ENCODE data around the gene CBX1.

CBX1 gene

DNA sequence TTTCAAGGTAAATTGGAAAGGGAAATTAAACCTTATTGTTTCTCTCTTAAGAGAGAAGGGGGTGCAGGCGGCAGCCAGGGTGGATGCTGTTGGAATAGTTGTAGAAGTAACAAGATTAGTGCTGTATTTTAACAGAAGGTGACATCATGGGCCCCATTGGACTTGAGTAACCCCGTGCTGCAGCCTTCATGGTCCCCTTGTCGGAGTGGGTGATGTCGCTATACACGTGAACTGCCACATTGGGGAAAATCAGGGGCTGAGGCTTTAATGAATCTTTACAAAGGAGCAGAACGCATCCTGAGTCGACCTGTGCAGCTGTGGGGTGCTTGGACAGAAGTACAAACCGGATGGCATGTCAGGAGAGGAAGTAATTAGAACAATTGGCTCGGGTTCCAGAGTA lies 9.5 kb upstream of the CBX1 start:
- H3K4me2 ChIP-seq (ENCODE audit: low read length): no peak overlapping the region
- H3K23ac ChIP-seq (ENCODE audit: low read length): no peak overlapping the region
- peaks cover 7% of the 10 kb centered on the region for H3K79me1 ChIP-seq (ENCODE audit: low read length)
- no CpG with 5 or more reads among the region's 9 CpGs for WGBS (ENCODE audit: extremely low coverage, insufficient coverage, insufficient read length)
- no peak overlapping the region for H3K4me3 ChIP-seq (ENCODE audit: low read depth, low read length)
- H4K91ac ChIP-seq (ENCODE audit: low read depth, low read length): no peak overlapping the region
- H4K12ac ChIP-seq (ENCODE audit: low read depth, low read length): no peak overlapping the region
- H2BK120ac ChIP-seq (ENCODE audit: insufficient read depth, low read length, poor library complexity): no peak overlapping the region
- H3K9ac ChIP-seq (ENCODE audit: low read length): no peak overlapping the region
- H3K27ac ChIP-seq (ENCODE audit: low read depth, low read length): no peak overlapping the region
- H3K4me1 ChIP-seq (ENCODE audit: control insufficient read depth in 1 of 2, insufficient read depth in 2 of 2, low read length in 2 of 2): peaks cover 0 to 5% of the 10 kb centered on the region in 2 experiments
- no peak overlapping the region for H2AK5ac ChIP-seq (ENCODE audit: low read length)
- H3K14ac ChIP-seq (ENCODE audit: low read length): no peak overlapping the region
- H3K9me3 ChIP-seq (ENCODE audit: insufficient read depth, low read depth, low read length): no peaks in the 10 kb centered on the region
- H3K4ac ChIP-seq (ENCODE audit: low read depth, low read length): peak overlapping the region; percentile 10
- H3K79me2 ChIP-seq (ENCODE audit: control insufficient read depth, insufficient read depth, low read length, poor library complexity): no peaks in the 10 kb centered on the region
- no peak overlapping the region for H2BK12ac ChIP-seq (ENCODE audit: low read length)
- no peak overlapping the region for H3K18ac ChIP-seq (ENCODE audit: low read length)
- DNase-seq: no peak
- H2BK5ac ChIP-seq (ENCODE audit: low read depth, low read length, poor library complexity): no peak overlapping the region
- no peaks in the 10 kb centered on the region for H3K27me3 ChIP-seq (ENCODE audit: insufficient read depth, low read length)
- no peak overlapping the region for H2AFZ ChIP-seq (ENCODE audit: insufficient read depth, low read length, poor library complexity)
- peaks cover 3 to 7% of the 10 kb centered on the region in 2 experiments for H3K36me3 ChIP-seq (ENCODE audit: control insufficient read depth in 1 of 2, insufficient read depth in 2 of 2, low read length in 2 of 2)
- H4K8ac ChIP-seq (ENCODE audit: low read depth, low read length): no peak overlapping the region

- Histone ChIP-seq H4K8ac (ENCODE audit: low read depth, low read length) (peak within 1 kb of the TSS; percentile 87), H3K36me3 (ENCODE audit: control insufficient read depth in 1 of 2, insufficient read depth in 2 of 2, low read length in 2 of 2) (no peaks in the 10 kb centered on the region), H2BK120ac (ENCODE audit: insufficient read depth, low read length, poor library complexity) (peak within 1 kb of the TSS; percentile 44), H3K9ac (ENCODE audit: low read length) (peak within 1 kb of the TSS; percentile 75), H3K23ac (ENCODE audit: low read length) (no peak within 1 kb of the TSS), H3K27me3 (ENCODE audit: insufficient read depth, low read length) (no peaks in the 10 kb centered on the region), H4K12ac (ENCODE audit: low read depth, low read length) (peak within 1 kb of the TSS; percentile 88), H3K9me3 (ENCODE audit: insufficient read depth, low read depth, low read length) (no peaks in the 10 kb centered on the region), H3K14ac (ENCODE audit: low read length) (peak within 1 kb of the TSS; percentile 65), H3K79me1 (ENCODE audit: low read length) (peaks cover 7% of the 10 kb centered on the region), H3K4me3 (ENCODE audit: low read depth, low read length) (peak within 1 kb of the TSS; percentile 89), H2AFZ (ENCODE audit: insufficient read depth, low read length, poor library complexity) (peak within 1 kb of the TSS; percentile 85), H3K27ac (ENCODE audit: low read depth, low read length) (peak within 1 kb of the TSS; percentile 69), H3K4ac (ENCODE audit: low read depth, low read length) (no peak within 1 kb of the TSS), H2AK5ac (ENCODE audit: low read length) (no peak within 1 kb of the TSS), H3K4me2 (ENCODE audit: low read length) (peak within 1 kb of the TSS; percentile 86), H3K79me2 (ENCODE audit: control insufficient read depth, insufficient read depth, low read length, poor library complexity) (no peaks in the 10 kb centered on the region), H4K91ac (ENCODE audit: low read depth, low read length) (peak within 1 kb of the TSS; percentile 87), H3K4me1 (ENCODE audit: control insufficient read depth in 1 of 2, insufficient read depth in 2 of 2, low read length in 2 of 2) (peaks cover 0 to 5% of the 10 kb centered on the region in 2 experiments), H3K18ac (ENCODE audit: low read length) (no peak within 1 kb of the TSS), H2BK12ac (ENCODE audit: low read length) (no peak within 1 kb of the TSS), H2BK5ac (ENCODE audit: low read depth, low read length, poor library complexity) (peak within 1 kb of the TSS; percentile 49)
- no CpG with 5 or more reads among the region's 64 CpGs for WGBS (ENCODE audit: extremely low coverage, insufficient coverage, insufficient read length)
- DNase-seq: peak; percentile 82 to 87
Measured at GRCh38 chr17:48107137-48108055, 6.1 kb upstream of the CBX1 start, which contains the start of gene SNX11. Gene SNX11, plus strand, starts transcription at chr17:48107766. Its CDS starts 4,278 bp downstream, at chr17:48112044.

- WGBS (ENCODE audit: extremely low coverage, insufficient coverage, insufficient read length): no CpG with 5 or more reads among the region's 13 CpGs
- no peaks in the 10 kb centered on the region for H3K36me3 ChIP-seq (ENCODE audit: control insufficient read depth in 1 of 2, insufficient read depth in 2 of 2, low read length in 2 of 2)
- peak overlapping the region; percentile 86 for H3K4me2 ChIP-seq (ENCODE audit: low read length)
- no peaks in the 10 kb centered on the region for H3K79me2 ChIP-seq (ENCODE audit: control insufficient read depth, insufficient read depth, low read length, poor library complexity)
- no peaks in the 10 kb centered on the region for H3K9me3 ChIP-seq (ENCODE audit: insufficient read depth, low read depth, low read length)
- H3K18ac ChIP-seq (ENCODE audit: low read length): no peak overlapping the region
- no peak overlapping the region for H3K9ac ChIP-seq (ENCODE audit: low read length)
- H4K12ac ChIP-seq (ENCODE audit: low read depth, low read length): peak overlapping the region; percentile 48
- peaks cover 0 to 5% of the 10 kb centered on the region in 2 experiments for H3K4me1 ChIP-seq (ENCODE audit: control insufficient read depth in 1 of 2, insufficient read depth in 2 of 2, low read length in 2 of 2)
- no peak overlapping the region for H3K23ac ChIP-seq (ENCODE audit: low read length)
- peaks cover 7% of the 10 kb centered on the region for H3K79me1 ChIP-seq (ENCODE audit: low read length)
- no peak overlapping the region for H3K4ac ChIP-seq (ENCODE audit: low read depth, low read length)
- no peak overlapping the region for H2BK5ac ChIP-seq (ENCODE audit: low read depth, low read length, poor library complexity)
- peak overlapping the region; percentile 89 for H3K4me3 ChIP-seq (ENCODE audit: low read depth, low read length)
- no peak overlapping the region for H2BK12ac ChIP-seq (ENCODE audit: low read length)
- peak overlapping the region; percentile 85 for H2AFZ ChIP-seq (ENCODE audit: insufficient read depth, low read length, poor library complexity)
- no peaks in the 10 kb centered on the region for H3K27me3 ChIP-seq (ENCODE audit: insufficient read depth, low read length)
- DNase-seq: no peak
- peak overlapping the region; percentile 79 for H4K8ac ChIP-seq (ENCODE audit: low read depth, low read length)
- no peak overlapping the region for H2BK120ac ChIP-seq (ENCODE audit: insufficient read depth, low read length, poor library complexity)
- H3K14ac ChIP-seq (ENCODE audit: low read length): no peak overlapping the region
- H2AK5ac ChIP-seq (ENCODE audit: low read length): no peak overlapping the region
- H4K91ac ChIP-seq (ENCODE audit: low read depth, low read length): no peak overlapping the region
- H3K27ac ChIP-seq (ENCODE audit: low read depth, low read length): no peak overlapping the region
Measured at GRCh38 chr17:48106802-48107136, 5.5 kb upstream of the CBX1 start.

DNA sequence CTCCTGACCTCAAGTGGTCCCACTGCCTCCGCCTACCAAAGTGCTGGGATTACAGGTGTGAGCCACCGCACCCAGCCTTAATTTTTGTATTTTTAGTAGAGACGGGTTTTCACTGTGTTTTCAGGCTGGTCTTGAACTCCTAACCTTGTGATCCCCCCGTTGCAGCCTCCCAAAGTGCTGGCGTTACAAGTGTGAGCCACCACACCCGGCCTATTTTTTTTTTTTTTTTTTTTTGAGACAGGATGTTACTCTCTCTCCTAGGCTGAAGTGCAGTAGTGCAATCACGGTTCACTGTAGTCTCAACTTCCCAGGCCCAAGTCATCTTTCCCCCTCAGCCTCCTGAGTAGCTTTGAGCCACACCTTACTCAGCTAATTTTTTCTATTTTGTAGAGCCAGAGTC lies 3.2 kb upstream of the CBX1 start:
- H3K9me3 ChIP-seq (ENCODE audit: insufficient read depth, low read depth, low read length): no peaks in the 10 kb centered on the region
- H2BK12ac ChIP-seq (ENCODE audit: low read length): no peak overlapping the region
- no peak overlapping the region for H3K9ac ChIP-seq (ENCODE audit: low read length)
- WGBS (ENCODE audit: extremely low coverage, insufficient coverage, insufficient read length): no CpG with 5 or more reads among the region's 7 CpGs
- H3K14ac ChIP-seq (ENCODE audit: low read length): no peak overlapping the region
- H3K79me2 ChIP-seq (ENCODE audit: control insufficient read depth, insufficient read depth, low read length, poor library complexity): peaks cover 8% of the 10 kb centered on the region
- H3K23ac ChIP-seq (ENCODE audit: low read length): no peak overlapping the region
- no peak for DNase-seq
- H2BK120ac ChIP-seq (ENCODE audit: insufficient read depth, low read length, poor library complexity): no peak overlapping the region
- peaks cover 0 to 5% of the 10 kb centered on the region in 2 experiments for H3K4me1 ChIP-seq (ENCODE audit: control insufficient read depth in 1 of 2, insufficient read depth in 2 of 2, low read length in 2 of 2)
- H3K4me2 ChIP-seq (ENCODE audit: low read length): no peak overlapping the region
- no peaks in the 10 kb centered on the region for H3K36me3 ChIP-seq (ENCODE audit: control insufficient read depth in 1 of 2, insufficient read depth in 2 of 2, low read length in 2 of 2)
- H4K8ac ChIP-seq (ENCODE audit: low read depth, low read length): no peak overlapping the region
- no peak overlapping the region for H3K27ac ChIP-seq (ENCODE audit: low read depth, low read length)
- H2BK5ac ChIP-seq (ENCODE audit: low read depth, low read length, poor library complexity): no peak overlapping the region
- no peak overlapping the region for H3K4ac ChIP-seq (ENCODE audit: low read depth, low read length)
- H3K27me3 ChIP-seq (ENCODE audit: insufficient read depth, low read length): no peaks in the 10 kb centered on the region
- no peak overlapping the region for H4K12ac ChIP-seq (ENCODE audit: low read depth, low read length)
- H3K4me3 ChIP-seq (ENCODE audit: low read depth, low read length): no peak overlapping the region
- no peak overlapping the region for H3K18ac ChIP-seq (ENCODE audit: low read length)
- no peak overlapping the region for H4K91ac ChIP-seq (ENCODE audit: low read depth, low read length)
- H3K79me1 ChIP-seq (ENCODE audit: low read length): peaks cover 14% of the 10 kb centered on the region
- no peak overlapping the region for H2AK5ac ChIP-seq (ENCODE audit: low read length)
- no peak overlapping the region for H2AFZ ChIP-seq (ENCODE audit: insufficient read depth, low read length, poor library complexity)
